RWPE2 (cell line): Measurements from ENCODE around the gene CWC25.
A peak's percentile ranks its signal among the peaks of the same experiment; 100 is the strongest.

Experiments used
- ATAC-seq: fragments of 200-7000 bp; cut with Tn5 transposase; 3 replicates; pipeline ENCODE4 v1.9.1; 2021; ENCODE audit warnings: low read depth
- DNase-seq: peaks from one replicate; pipeline ENCODE4 v3.0.0-alpha.2; 2020; ENCODE audit warnings: low spot score
- H3K27ac ChIP-seq: fragments of 450-650 bp; 2 replicates; pipeline ENCODE4 v1.5.1; 2017; ENCODE audit warnings: mild to moderate bottlenecking; ENCODE audit not compliant: poor library complexity, severe bottlenecking
- H3K27me3 ChIP-seq: fragments of 250-450 bp; sonication (Bioruptor Pico); 2 replicates; pipeline ENCODE4 v1.5.1; 2021; ENCODE audit warnings: mild to moderate bottlenecking, moderate library complexity; ENCODE audit not compliant: insufficient read depth, poor library complexity, severe bottlenecking
- H3K36me3 ChIP-seq: fragments of 250-450 bp; sonication (Bioruptor Pico); 2 replicates; pipeline ENCODE4 v1.5.1; 2020; ENCODE audit warnings: low read depth, mild to moderate bottlenecking, moderate library complexity
- H3K4me1 ChIP-seq: fragments of 250-450 bp; sonication (Bioruptor Pico); 2 replicates; pipeline ENCODE4 v1.5.1; 2021; ENCODE audit warnings: mild to moderate bottlenecking, moderate library complexity; ENCODE audit not compliant: insufficient read depth, poor library complexity, severe bottlenecking
- H3K4me3 ChIP-seq: fragments of 250-450 bp; sonication (Bioruptor Pico); 2 replicates; pipeline ENCODE4 v1.5.1; 2021; ENCODE audit warnings: mild to moderate bottlenecking, moderate library complexity; ENCODE audit not compliant: severe bottlenecking
- H3K9me3 ChIP-seq: fragments of 250-450 bp; sonication (Bioruptor Pico); 2 replicates; pipeline ENCODE4 v1.5.1; 2021; ENCODE audit warnings: mild to moderate bottlenecking, moderate library complexity; ENCODE audit not compliant: severe bottlenecking
- CTCF ChIP-seq: fragments of 450-650 bp; IDR thresholded peaks from one replicate; pipeline ENCODE4 v1.5.1; 2017; ENCODE audit warnings: mild to moderate bottlenecking, moderate library complexity; ENCODE audit not compliant: poor library complexity, severe bottlenecking

Gene CWC25

GRCh38 chr17:38824899-38825761 is at the start of gene CWC25:
Gene CWC25, minus strand, starts transcription at chr17:38825321. Its CDS starts 138 bp downstream, at chr17:38825183.
- peak; percentile 86 for DNase-seq
- ATAC-seq = peak; percentile 76
- Histone ChIP-seq H3K36me3 (peaks cover 16% of the 10 kb centered on the region), H3K4me1 (peaks cover 9% of the 10 kb centered on the region), H3K9me3 (no peaks in the 10 kb centered on the region), H3K27ac (peak within 1 kb of the TSS; percentile 65), H3K4me3 (peak within 1 kb of the TSS; percentile 43), H3K27me3 (no peaks in the 10 kb centered on the region)
- no peak for TF ChIP-seq CTCF

- H3K36me3 ChIP-seq = peaks cover 37% of the 10 kb centered on the region
- DNase-seq = no peak
- ATAC-seq = no peak
- H3K27ac ChIP-seq = peak overlapping the region; percentile 98
- TF ChIP-seq CTCF = no peak
- no peak overlapping the region for H3K4me3 ChIP-seq
- peaks cover 52% of the 10 kb centered on the region for H3K4me1 ChIP-seq
- H3K27me3 ChIP-seq = no peaks in the 10 kb centered on the region
- no peaks in the 10 kb centered on the region for H3K9me3 ChIP-seq
Observed at GRCh38 chr17:38873640-38874380, 48.7 kb upstream of the CWC25 start.

GRCh38 chr17:38872671-38873385 is 47.7 kb upstream of the CWC25 start:
- Histone ChIP-seq H3K4me1 (peaks cover 46% of the 10 kb centered on the region), H3K9me3 (no peaks in the 10 kb centered on the region), H3K27me3 (no peaks in the 10 kb centered on the region), H3K36me3 (peaks cover 28% of the 10 kb centered on the region), H3K4me3 (no peak overlapping the region), H3K27ac (peak overlapping the region; percentile 98)
- DNase-seq (no peak), ATAC-seq (no peak)
- no peak for TF ChIP-seq CTCF

- H3K4me3 ChIP-seq = peak overlapping the region; percentile 95
- H3K27ac ChIP-seq = peak overlapping the region; percentile 98
- peaks cover 44% of the 10 kb centered on the region for H3K4me1 ChIP-seq
- H3K9me3 ChIP-seq = no peaks in the 10 kb centered on the region
- H3K36me3 ChIP-seq = peaks cover 24% of the 10 kb centered on the region
- no peak for TF ChIP-seq CTCF
- no peak for DNase-seq
- no peak for ATAC-seq
- no peaks in the 10 kb centered on the region for H3K27me3 ChIP-seq
Observed at GRCh38 chr17:38872027-38872511, 46.9 kb upstream of the CWC25 start.
